Suprapubic skin (tissue), 4 donors: ENCODE results near the gene TMEM132D.

Experiments
- CTCF ChIP-seq, 2 donors: fragments of 200-600 bp in 1 of 2; fragments of 450-650 bp in 1 of 2; sonication (generic) in 1 of 2; IDR thresholded peaks; one replicate each; pipeline ENCODE4 v1.5.1; 2016 to 2019; ENCODE audit warnings: antibody characterized with exemption in 2 of 2, mild to moderate bottlenecking in 1 of 2, moderate library complexity in 1 of 2
- POLR2A ChIP-seq, 2 donors: fragments of 450-650 bp; IDR thresholded peaks; one replicate each; pipeline ENCODE4 v1.6.1; 2017; ENCODE audit warnings: antibody characterized with exemption in 2 of 2, mild to moderate bottlenecking in 2 of 2, moderate library complexity in 2 of 2
- POLR2AphosphoS5 ChIP-seq, 3 donors: sonication (generic); formaldehyde crosslinking; IDR thresholded peaks; one replicate each; pipeline ENCODE4 v1.6.1; 2017; ENCODE audit warnings: antibody characterized with exemption in 3 of 3

DNA sequence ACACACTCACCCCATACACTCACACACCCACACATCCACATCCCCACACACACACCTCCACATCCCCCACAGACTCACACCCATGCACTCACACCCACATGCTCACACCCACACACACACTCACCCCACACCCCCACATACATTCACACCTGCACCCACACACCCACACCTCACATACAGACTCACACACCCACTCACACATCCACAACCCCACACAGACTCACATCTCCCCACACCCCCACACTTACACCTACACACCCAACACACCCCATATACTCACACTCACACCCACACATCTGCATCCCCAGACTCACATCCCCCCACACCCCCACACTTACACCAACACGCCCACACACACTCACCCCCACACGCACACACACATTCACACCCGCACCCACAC lies 878.8 kb downstream of the TMEM132D start:
- TF ChIP-seq CTCF (IDR thresholded peaks at IDR 0.05), result no peak
- no peak for TF ChIP-seq POLR2A (IDR thresholded peaks at IDR 0.05)
- no peak for TF ChIP-seq POLR2AphosphoS5 (IDR thresholded peaks at IDR 0.05)
